GM12892 (cell line): ENCODE measurements around the gene TOM1.

Experiments
- POLR2A ChIP-seq: IDR thresholded peaks from 2 replicates; pipeline ENCODE4 v1.6.1; 2011; ENCODE audit warnings: low read depth, low read length, control low read depth
- POLR2AphosphoS5 ChIP-seq: IDR thresholded peaks from 2 replicates; pipeline ENCODE4 v1.6.1; 2011; ENCODE audit warnings: low read depth, low read length, control low read depth
- TAF1 ChIP-seq: IDR thresholded peaks from 2 replicates; pipeline ENCODE4 v1.6.1; 2011; ENCODE audit warnings: low read depth, mild to moderate bottlenecking, control low read depth, low read length, borderline replicate concordance

DNA sequence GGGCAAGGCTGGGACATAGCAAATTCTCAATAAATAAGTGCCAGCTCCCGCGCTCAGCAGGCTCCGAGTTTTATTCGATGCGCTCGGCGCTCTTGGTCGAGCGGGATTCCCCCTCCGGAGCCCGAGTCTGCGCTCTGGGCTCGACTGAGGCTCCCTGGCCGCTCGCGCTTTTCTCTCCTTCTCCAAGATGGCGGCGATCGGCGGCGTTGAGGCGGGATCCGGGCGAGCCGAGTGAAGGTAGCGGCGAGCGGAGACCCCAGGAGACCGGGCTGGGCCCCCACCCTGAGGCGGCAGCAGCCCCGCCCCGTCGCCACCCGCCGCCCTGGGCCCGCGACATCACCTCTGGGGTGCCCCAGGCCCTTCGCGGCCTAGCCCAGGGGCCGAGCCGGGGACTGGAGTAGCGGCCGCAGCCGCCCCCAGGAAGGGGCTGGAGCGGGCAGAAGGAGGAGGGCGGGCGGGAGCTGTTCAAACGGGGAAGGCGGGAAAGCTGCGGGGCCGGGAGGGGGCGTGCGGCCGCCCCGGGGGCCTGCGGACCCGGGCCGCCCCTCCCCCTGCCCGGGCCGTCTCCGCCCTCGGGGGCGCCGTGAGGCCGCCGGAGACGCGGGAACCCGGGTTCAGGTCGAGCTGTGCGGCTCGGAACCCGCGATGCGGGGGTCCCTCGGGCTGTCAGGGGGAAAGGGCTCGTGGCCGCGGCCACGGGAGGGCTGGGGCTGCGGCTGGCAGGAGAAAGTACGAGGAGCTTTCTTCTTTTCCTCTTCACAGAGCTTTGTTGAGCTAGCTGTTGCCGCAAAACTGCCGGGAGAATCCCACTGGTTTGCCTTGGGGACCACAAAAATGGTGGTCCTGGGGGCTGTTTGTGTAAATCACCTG lies 42.1 kb upstream of the TOM1 start, which contains the start of gene HMGXB4:
- peak; percentile 80 for TF ChIP-seq TAF1
- peak; percentile 52; the same call in 1 of the 2 replicates for TF ChIP-seq POLR2AphosphoS5
- TF ChIP-seq POLR2A, result peak; percentile 76; the same call in 1 of the 2 replicates
